Endodermal cell (in vitro differentiated cells): Measurements from ENCODE around the gene NUDT22. TPM values are rescaled to one million over a fixed set of nuclear protein-coding genes. Genes with fewer than 3 reads are reported as not detected.
"Not testable (repeated sequence)": the region's sequence is repeated elsewhere in the genome, so short reads cannot be mapped to it uniquely, and the experiment has no call there.

Experiments
- DNase-seq: peaks from one replicate; pipeline ENCODE4 v3.0.0-alpha.2; 2017
- H3K27ac ChIP-seq: 2 replicates; pipeline ENCODE4 v1.5.1; 2013; ENCODE audit warnings: mild to moderate bottlenecking, low read depth, low read length, moderate library complexity
- H3K27me3 ChIP-seq: 2 replicates; pipeline ENCODE4 v1.6.1; 2013; ENCODE audit warnings: mild to moderate bottlenecking, low read length, moderate library complexity; ENCODE audit not compliant: insufficient read depth, control insufficient read depth, poor library complexity, severe bottlenecking
- H3K36me3 ChIP-seq: 2 replicates; pipeline ENCODE4 v1.7.0; 2013; ENCODE audit warnings: mild to moderate bottlenecking, low read length, moderate library complexity; ENCODE audit not compliant: control insufficient read depth, insufficient read depth
- H3K4me1 ChIP-seq: one replicate; pipeline ENCODE4 v1.7.0; 2013; ENCODE audit warnings: low read length; ENCODE audit not compliant: control insufficient read depth, insufficient read depth
- H3K4me3 ChIP-seq: 2 replicates; pipeline ENCODE4 v1.5.1; 2013; ENCODE audit warnings: mild to moderate bottlenecking, low read length, moderate library complexity
- H3K9ac ChIP-seq: 2 replicates; pipeline ENCODE4 v1.6.1; 2013; ENCODE audit warnings: mild to moderate bottlenecking, low read length, moderate library complexity; ENCODE audit not compliant: poor library complexity, severe bottlenecking; ENCODE audit errors: extremely low read depth
- H3K9me3 ChIP-seq: 2 replicates; pipeline ENCODE4 v1.6.1; 2013; ENCODE audit warnings: mild to moderate bottlenecking, low read length, moderate library complexity; ENCODE audit not compliant: control insufficient read depth
- H3K27ac Mint-ChIP-seq: 2 replicates; pipeline ENCODE4 v1.8.0; 2020; ENCODE audit warnings: mixed read lengths
- H3K27me3 Mint-ChIP-seq: 2 replicates; pipeline ENCODE4 v1.8.0; 2021; ENCODE audit warnings: mild to moderate bottlenecking, mixed read lengths; ENCODE audit not compliant: insufficient read depth
- H3K36me3 Mint-ChIP-seq: 2 replicates; pipeline ENCODE4 v1.8.0; 2020; ENCODE audit warnings: low read depth, mixed read lengths
- H3K4me1 Mint-ChIP-seq: 2 replicates; pipeline ENCODE4 v1.8.0; 2020; ENCODE audit warnings: mixed read lengths
- H3K4me3 Mint-ChIP-seq: 2 replicates; pipeline ENCODE4 v1.8.0; 2020; ENCODE audit warnings: mild to moderate bottlenecking, moderate library complexity, mixed read lengths
- H3K9me3 Mint-ChIP-seq: 2 replicates; pipeline ENCODE4 v1.8.0; 2020; ENCODE audit warnings: mild to moderate bottlenecking, mixed read lengths
- CTCF ChIP-seq: fragments of 200-600 bp; sonication (generic); conservative IDR thresholded peaks from 2 replicates; pipeline ENCODE4 v1.5.0; 2021; ENCODE audit warnings: antibody characterized with exemption, mild to moderate bottlenecking
- WGBS, 2 experiments: methylation state at CpG; one replicate each; pipeline versions ENCODE4 v1.1.5 to v1.1.7; 2013; ENCODE audit warnings: missing lambda C conversion rate in 2 of 2, mixed read lengths in 1 of 2; ENCODE audit not compliant: insufficient coverage in 1 of 2, insufficient read length in 1 of 2; 5-methylcytosine and 5-hydroxymethylcytosine counted together
- total RNA-seq, 2 donors: library from RNA; stranded (reverse); fragmentation: NEBNext Ultra II Directional in 1 of 2; extraction: Animal tissue kit (Norgen Biotek cat#: 25700) in 1 of 2; gene quantifications; 2 replicates in 1 of 2; 3 replicates in 1 of 2; pipeline ENCODE4 v1.2.1, GENCODE V29; 2021

NUDT22 gene
- total RNA-seq, 2 donors from 2014 or later: 54.4 to 55.9 TPM

DNA sequence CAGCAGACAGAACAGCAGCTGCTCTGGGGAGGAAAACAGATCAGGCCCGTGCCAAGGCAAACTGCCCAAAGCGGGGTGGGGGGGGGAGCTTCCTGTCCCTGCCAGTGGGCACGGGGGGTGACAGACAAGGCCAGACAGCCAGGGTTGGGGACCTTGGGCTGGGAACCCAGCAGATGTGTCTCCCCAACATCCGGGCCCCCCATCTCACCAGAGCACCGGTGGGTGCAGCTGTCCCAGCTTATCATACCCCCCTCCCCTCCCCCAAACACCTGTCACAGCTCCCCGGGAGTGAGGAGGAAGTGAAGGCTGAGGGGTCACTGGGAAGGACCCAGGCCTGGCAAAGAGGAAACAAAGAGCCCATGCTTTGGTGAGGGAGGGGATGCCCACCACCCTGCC is 19.3 kb downstream of the NUDT22 start:
- H3K27me3 ChIP-seq: no peaks in the 10 kb centered on the region

GRCh38 chr11:64245797-64246620 is 19.9 kb downstream of the NUDT22 start:
- no peaks in the 10 kb centered on the region for H3K9me3 ChIP-seq
- Mint-ChIP-seq H3K4me1 (peaks cover 28% of the 10 kb centered on the region), H3K27ac (peak overlapping the region; percentile 88), H3K4me3 (peak overlapping the region; percentile 86), H3K36me3 (peaks cover 16% of the 10 kb centered on the region), H3K9me3 (no peaks in the 10 kb centered on the region), H3K27me3 (no peaks in the 10 kb centered on the region)
- DNase-seq: peak; percentile 80
- no peak for TF ChIP-seq CTCF
- peak overlapping the region; percentile 82 for H3K9ac ChIP-seq
- WGBS, 2 experiments: 0% methylated on average over 16 to 46 of the region's 46 CpGs
- H3K4me1 ChIP-seq: peaks cover 15% of the 10 kb centered on the region
- H3K27ac ChIP-seq: peak overlapping the region; percentile 60
- no peaks in the 10 kb centered on the region for H3K27me3 ChIP-seq
- H3K4me3 ChIP-seq: peak overlapping the region; percentile 96
- H3K36me3 ChIP-seq: peaks cover 20% of the 10 kb centered on the region

More for the DNA sequence above, 19.3 kb downstream of the NUDT22 start:
- Histone ChIP-seq H3K4me1 (peaks cover 15% of the 10 kb centered on the region), H3K36me3 (peaks cover 20% of the 10 kb centered on the region), H3K27ac (no peak overlapping the region), H3K9ac (peak overlapping the region; percentile 82), H3K4me3 (peak overlapping the region; percentile 96), H3K9me3 (no peaks in the 10 kb centered on the region)
- Mint-ChIP-seq H3K27me3 (no peaks in the 10 kb centered on the region), H3K27ac (peak overlapping the region; percentile 88), H3K36me3 (peaks cover 16% of the 10 kb centered on the region), H3K9me3 (no peaks in the 10 kb centered on the region), H3K4me3 (peak overlapping the region; percentile 86), H3K4me1 (peaks cover 27% of the 10 kb centered on the region)
- WGBS, 2 experiments: 35% methylated on average over 6 of the region's 6 CpGs; no CpG with 5 or more reads in 1 of the 2 experiments
- DNase-seq: no peak
- no peak for TF ChIP-seq CTCF

GRCh38 chr11:64246621-64246870 is 20.5 kb downstream of the NUDT22 start:
- H3K9me3 ChIP-seq, DNase-seq, H3K9ac ChIP-seq, H3K27ac ChIP-seq, H3K27me3 Mint-ChIP-seq, H3K27me3 ChIP-seq, H3K27ac Mint-ChIP-seq, H3K9me3 Mint-ChIP-seq: not testable (repeated sequence)
- WGBS, 2 experiments: 0% methylated on average over 37 of the region's 43 CpGs; no CpG with 5 or more reads in 1 of the 2 experiments
- peaks cover 28% of the 10 kb centered on the region for H3K4me1 Mint-ChIP-seq
- Histone ChIP-seq H3K36me3 (peaks cover 20% of the 10 kb centered on the region), H3K4me1 (peaks cover 15% of the 10 kb centered on the region), H3K4me3 (peak overlapping the region; percentile 96)
- peak overlapping the region; percentile 86 for H3K4me3 Mint-ChIP-seq
- peaks cover 16% of the 10 kb centered on the region for H3K36me3 Mint-ChIP-seq
